Inflammatory macrophage treated with lipopolysaccharide for 4 hours (primary cell): ENCODE measurements around the gene MED15.

Experiments used
- DNase-seq: peaks from one replicate; pipeline ENCODE4 v3.0.0-alpha.2; 2020

MED15 gene

GRCh38 chr22:20630873-20631617 lies 123.6 kb downstream of the MED15 start:
- no peak for DNase-seq

DNA sequence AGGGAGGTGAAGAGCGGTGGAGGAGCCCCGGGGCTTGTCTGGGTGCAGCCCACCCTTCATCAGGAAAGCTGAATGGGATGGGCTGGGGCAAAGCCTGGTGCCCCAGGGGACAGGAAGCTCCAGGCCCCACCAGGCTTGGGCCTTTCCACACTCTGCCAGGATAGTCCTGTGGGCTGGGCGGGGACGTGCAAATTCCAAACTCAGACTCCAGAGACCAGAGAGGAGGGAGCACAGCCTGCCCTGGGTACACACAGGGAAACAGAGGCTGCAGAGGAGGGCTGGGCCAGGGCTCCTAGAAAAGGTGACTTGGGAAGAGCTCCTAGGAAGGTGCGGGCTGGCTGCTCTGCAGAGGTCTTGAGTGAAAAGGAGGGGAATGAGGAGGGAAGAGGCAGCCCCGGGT lies 124.7 kb downstream of the MED15 start:
- DNase-seq: no peak

DNA sequence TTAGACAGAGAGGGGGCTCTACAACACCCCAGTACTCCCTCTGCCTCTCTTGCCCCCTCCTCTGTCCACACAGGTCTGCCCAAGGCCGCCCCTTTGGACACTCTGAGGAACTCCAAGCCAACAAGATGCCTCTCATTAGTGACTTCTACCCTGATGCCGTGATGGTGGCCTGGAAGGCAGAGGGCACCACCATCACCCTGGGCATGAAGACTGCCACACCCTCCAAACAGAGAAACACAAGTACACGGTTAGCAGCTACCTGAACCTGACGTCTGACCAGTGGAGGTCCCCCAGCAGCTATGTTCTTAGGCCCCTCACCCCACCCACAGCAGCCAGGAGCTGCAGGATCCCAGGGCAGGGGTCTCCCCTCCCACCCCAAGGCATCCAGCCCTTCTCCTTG lies 125.1 kb downstream of the MED15 start:
- no peak for DNase-seq

DNA sequence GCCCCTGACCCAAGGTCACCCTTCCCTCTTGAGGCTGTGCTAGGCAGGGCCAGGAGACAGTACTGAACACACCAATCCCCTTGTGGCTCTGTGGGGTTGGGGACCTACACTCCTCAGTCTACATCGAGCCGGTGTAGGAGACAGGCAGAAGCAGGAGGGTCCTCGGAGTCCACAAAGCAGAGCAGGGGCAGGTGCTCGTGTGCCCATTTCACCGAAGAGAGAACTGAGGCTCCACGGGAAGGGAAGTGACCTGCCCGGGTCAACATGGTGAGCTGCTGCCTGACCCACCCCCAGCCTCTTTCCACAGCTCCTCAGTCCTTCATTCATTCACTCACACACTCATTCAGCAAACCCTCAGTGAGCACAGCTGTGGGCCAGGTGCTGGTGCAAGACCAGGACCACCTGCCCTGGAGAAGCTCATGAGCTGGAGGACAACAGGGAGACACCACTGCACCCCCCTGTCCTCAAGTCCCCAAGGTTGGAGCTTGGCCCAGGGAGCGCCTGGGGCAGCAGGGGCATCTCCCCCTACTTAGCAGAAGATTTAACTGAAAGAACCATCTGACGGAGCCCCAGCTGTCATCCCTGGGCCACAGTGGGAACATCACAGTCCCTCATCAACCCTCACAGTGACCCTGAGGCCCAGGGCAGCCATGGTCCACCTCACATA lies 127.3 kb downstream of the MED15 start:
- DNase-seq: no peak

- no peak for DNase-seq
These were observed 127.8 kb downstream of the MED15 start for GRCh38 chr22:20635227-20635591.

DNA sequence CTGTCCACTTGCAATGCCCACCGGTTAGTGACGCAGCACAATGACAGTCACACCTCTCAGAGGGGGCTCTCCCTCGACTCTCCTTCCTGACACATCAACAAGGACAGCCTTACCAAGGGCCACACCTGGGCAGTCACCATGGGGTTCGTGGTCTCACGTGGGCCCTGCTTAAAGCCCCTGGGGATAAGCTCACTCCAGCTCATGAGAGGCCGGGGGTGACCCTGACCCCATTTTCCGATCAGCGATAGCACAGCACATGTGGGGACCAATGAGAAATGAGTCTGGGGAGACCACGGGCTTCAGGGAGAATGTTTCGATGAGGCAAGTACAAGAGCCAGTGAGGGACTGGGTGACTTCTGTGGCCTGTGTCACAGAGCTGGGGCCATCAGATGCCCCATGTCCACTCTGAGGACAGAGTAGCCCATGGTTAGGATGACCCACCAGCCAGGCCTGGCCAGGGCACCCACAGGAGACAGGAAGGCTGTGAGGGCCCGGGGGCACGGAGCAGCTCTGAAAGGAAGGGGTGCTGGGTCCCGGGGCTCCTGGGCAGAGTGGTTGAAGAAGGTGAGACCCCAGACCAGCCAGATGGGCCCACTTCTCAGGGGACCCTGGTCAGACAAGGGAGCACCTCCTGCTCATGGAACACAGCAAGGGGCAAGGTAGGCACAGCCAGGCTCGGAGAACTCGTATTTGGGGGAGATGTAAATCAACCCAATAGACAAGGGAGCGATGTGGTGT lies 128.8 kb downstream of the MED15 start:
- no peak for DNase-seq

- no peak for DNase-seq
These were observed 129.5 kb downstream of the MED15 start for GRCh38 chr22:20636945-20637344.
